Esophagus (tissue), 2 donors: Measurements from ENCODE around the gene CDH13. TPM values are rescaled to one million over a fixed set of nuclear protein-coding genes. Genes with fewer than 3 reads are reported as not detected.

Experiments used
- H3K27ac ChIP-seq, 2 donors: one replicate each; pipeline ENCODE4 v1.5.1; 2013; ENCODE audit warnings: low read depth in 2 of 2, mild to moderate bottlenecking in 2 of 2, inconsistent platforms in 1 of 2, low read length in 1 of 2, moderate library complexity in 1 of 2
- H3K27me3 ChIP-seq, 2 donors: one replicate each; pipeline ENCODE4 v1.6.1; 2013; ENCODE audit warnings: low read length in 2 of 2, control low read depth in 1 of 2, mild to moderate bottlenecking in 1 of 2; ENCODE audit not compliant: insufficient read depth in 2 of 2, control insufficient read depth in 1 of 2
- H3K36me3 ChIP-seq, 2 donors: one replicate each; pipeline ENCODE4 v1.6.1; 2013; ENCODE audit warnings: low read length in 1 of 2; ENCODE audit not compliant: control insufficient read depth in 2 of 2, insufficient read depth in 2 of 2
- H3K4me1 ChIP-seq, 2 donors: one replicate each; pipeline ENCODE4 v1.6.1; 2013; ENCODE audit warnings: low read length in 1 of 2; ENCODE audit not compliant: control insufficient read depth in 2 of 2, insufficient read depth in 2 of 2
- H3K4me3 ChIP-seq, 2 donors: one replicate each; pipeline ENCODE4 v1.5.1; 2013; ENCODE audit warnings: low read length in 2 of 2, mild to moderate bottlenecking in 2 of 2, low read depth in 1 of 2, moderate library complexity in 1 of 2
- H3K9me3 ChIP-seq, 2 donors: one replicate each; pipeline ENCODE4 v1.6.1; 2013; ENCODE audit warnings: mild to moderate bottlenecking in 2 of 2, low read depth in 1 of 2, low read length in 1 of 2, moderate library complexity in 1 of 2; ENCODE audit not compliant: control insufficient read depth in 2 of 2, insufficient read depth in 1 of 2
- WGBS, 2 donors: extraction: QIAGEN DNeasy Blood & Tissue Kit; methylation state at CpG; one replicate each; pipeline ENCODE4 v1.1.7; 2013; 5-methylcytosine and 5-hydroxymethylcytosine counted together
- polyA plus RNA-seq, 2 donors: library from polyadenylated mRNA; stranded (reverse); fragments of 200-250 nt; gene quantifications; one replicate each; pipeline ENCODE4 v1.2.3, GENCODE V29; 2013
- donor health status: healthy with polysubstance abuse.
- donor health status: Bipolar disorder and iron deficiency.

The CDH13 gene
- polyA plus RNA-seq, 2 donors = 1.3 to 4.3 TPM

- Histone ChIP-seq H3K4me1 (no peaks in the 10 kb centered on the region), H3K36me3 (no peaks in the 10 kb centered on the region), H3K27ac (no peak overlapping the region), H3K4me3 (no peak overlapping the region), H3K9me3 (no peaks in the 10 kb centered on the region), H3K27me3 (no peaks in the 10 kb centered on the region)
- 32% methylated on average over 21 of the region's 21 CpGs for WGBS, 2 donors
Observed at GRCh38 chr16:83826146-83826913, 1199.6 kb downstream of the CDH13 start.

- 90 to 91% methylated on average over 33 of the region's 33 CpGs for WGBS, 2 donors
- Histone ChIP-seq H3K9me3 (no peaks in the 10 kb centered on the region), H3K27me3 (no peaks in the 10 kb centered on the region), H3K4me1 (no peaks in the 10 kb centered on the region), H3K36me3 (no peaks in the 10 kb centered on the region), H3K4me3 (no peak overlapping the region), H3K27ac (no peak overlapping the region)
Observed at GRCh38 chr16:83830091-83830768, 1203.5 kb downstream of the CDH13 start.

- Histone ChIP-seq H3K9me3 (no peaks in the 10 kb centered on the region), H3K27me3 (no peaks in the 10 kb centered on the region), H3K4me1 (no peaks in the 10 kb centered on the region), H3K36me3 (no peaks in the 10 kb centered on the region), H3K27ac (no peak overlapping the region), H3K4me3 (no peak overlapping the region)
- WGBS, 2 donors = 76 to 77% methylated on average over 13 of the region's 13 CpGs
Observed at GRCh38 chr16:83830769-83831455, 1204.1 kb downstream of the CDH13 start.

- Histone ChIP-seq H3K36me3 (no peaks in the 10 kb centered on the region), H3K4me1 (no peaks in the 10 kb centered on the region), H3K9me3 (no peaks in the 10 kb centered on the region), H3K27ac (no peak overlapping the region), H3K4me3 (no peak overlapping the region), H3K27me3 (no peaks in the 10 kb centered on the region)
- 52 to 54% methylated on average over 5 of the region's 5 CpGs for WGBS, 2 donors
Observed at GRCh38 chr16:83831456-83831987, 1204.8 kb downstream of the CDH13 start.

GRCh38 chr16:83833921-83834320 lies 1207.2 kb downstream of the CDH13 start:
- no peaks in the 10 kb centered on the region for H3K9me3 ChIP-seq
- WGBS, 2 donors = 94 to 97% methylated on average over 2 of the region's 2 CpGs
- H3K4me3 ChIP-seq = no peak overlapping the region

GRCh38 chr16:83835586-83836566 lies 1209.1 kb downstream of the CDH13 start:
- Histone ChIP-seq H3K36me3 (no peaks in the 10 kb centered on the region), H3K27me3 (no peaks in the 10 kb centered on the region), H3K4me3 (no peak overlapping the region), H3K27ac (no peak overlapping the region), H3K9me3 (no peaks in the 10 kb centered on the region), H3K4me1 (no peaks in the 10 kb centered on the region)
- WGBS, 2 donors = 69 to 73% methylated on average over 10 of the region's 10 CpGs

More at GRCh38 chr16:83833921-83834320, 1207.2 kb downstream of the CDH13 start:
- no peaks in the 10 kb centered on the region for H3K4me1 ChIP-seq
- H3K36me3 ChIP-seq = no peaks in the 10 kb centered on the region
- H3K27me3 ChIP-seq = no peaks in the 10 kb centered on the region
- H3K27ac ChIP-seq = no peak overlapping the region

GRCh38 chr16:83837566-83837965 lies 1210.8 kb downstream of the CDH13 start:
- no peak overlapping the region for H3K4me3 ChIP-seq
- no peaks in the 10 kb centered on the region for H3K4me1 ChIP-seq
- no peaks in the 10 kb centered on the region for H3K36me3 ChIP-seq
- WGBS, 2 donors = 88 to 94% methylated on average over 4 of the region's 4 CpGs
- no peak overlapping the region for H3K27ac ChIP-seq
- H3K9me3 ChIP-seq = no peaks in the 10 kb centered on the region
- no peaks in the 10 kb centered on the region for H3K27me3 ChIP-seq

GRCh38 chr16:83838151-83838550 lies 1211.4 kb downstream of the CDH13 start:
- Histone ChIP-seq H3K9me3 (no peaks in the 10 kb centered on the region), H3K27ac (no peak overlapping the region), H3K36me3 (no peaks in the 10 kb centered on the region), H3K4me1 (no peaks in the 10 kb centered on the region), H3K27me3 (no peaks in the 10 kb centered on the region), H3K4me3 (no peak overlapping the region)
- WGBS, 2 donors = 75 to 78% methylated on average over 4 of the region's 4 CpGs

- Histone ChIP-seq H3K9me3 (no peaks in the 10 kb centered on the region), H3K4me1 (no peaks in the 10 kb centered on the region), H3K27ac (no peak overlapping the region), H3K36me3 (no peaks in the 10 kb centered on the region), H3K4me3 (no peak overlapping the region), H3K27me3 (no peaks in the 10 kb centered on the region)
- WGBS, 2 donors = 57 to 67% methylated on average over 3 of the region's 3 CpGs
Observed at GRCh38 chr16:83839561-83839960, 1212.8 kb downstream of the CDH13 start.
